Transverse colon (tissue), 4 donors: ENCODE results near the gene PTPN20.
"Not testable (repeated sequence)": the region's sequence is repeated elsewhere in the genome, so short reads cannot be mapped to it uniquely, and the experiment has no call there.

Experiments used
- CTCF ChIP-seq, 5 experiments: fragments of 200-600 bp in 3 of 5; fragments of 450-650 bp in 2 of 5; sonication (generic) in 3 of 5; IDR thresholded peaks; 1 replicate in 2 of 5; 2 replicates in 3 of 5; pipeline ENCODE4 v1.5.1; 2016 to 2017; ENCODE audit warnings: antibody characterized with exemption in 5 of 5, inconsistent platforms in 3 of 5, mild to moderate bottlenecking in 2 of 5, moderate library complexity in 1 of 5
- EP300 ChIP-seq: sonication (generic); formaldehyde crosslinking; IDR thresholded peaks from one replicate; pipeline ENCODE4 v1.6.1; 2017; ENCODE audit warnings: antibody characterized with exemption, low read depth
- POLR2AphosphoS5 ChIP-seq, 3 donors: sonication (generic); formaldehyde crosslinking; IDR thresholded peaks; one replicate each; pipeline ENCODE4 v1.6.1; 2016; ENCODE audit warnings: antibody characterized with exemption in 3 of 3

GRCh38 chr10:46922498-46922897 lies 11.3 kb downstream of the PTPN20 start:
- TF ChIP-seq CTCF (IDR thresholded peaks at IDR 0.05); POLR2AphosphoS5 (IDR thresholded peaks at IDR 0.05); EP300: not testable (repeated sequence)
